HG03066 (cell line): ENCODE results near the gene ROBO1.

Source experiments
- ATAC-seq: cut with Tn5 transposase; IDR thresholded peaks from one replicate; pipeline ENCODE4 v1.9.1; 2021; ENCODE audit warnings: low read depth; ENCODE audit not compliant: unreplicated experiment

Gene ROBO1

DNA sequence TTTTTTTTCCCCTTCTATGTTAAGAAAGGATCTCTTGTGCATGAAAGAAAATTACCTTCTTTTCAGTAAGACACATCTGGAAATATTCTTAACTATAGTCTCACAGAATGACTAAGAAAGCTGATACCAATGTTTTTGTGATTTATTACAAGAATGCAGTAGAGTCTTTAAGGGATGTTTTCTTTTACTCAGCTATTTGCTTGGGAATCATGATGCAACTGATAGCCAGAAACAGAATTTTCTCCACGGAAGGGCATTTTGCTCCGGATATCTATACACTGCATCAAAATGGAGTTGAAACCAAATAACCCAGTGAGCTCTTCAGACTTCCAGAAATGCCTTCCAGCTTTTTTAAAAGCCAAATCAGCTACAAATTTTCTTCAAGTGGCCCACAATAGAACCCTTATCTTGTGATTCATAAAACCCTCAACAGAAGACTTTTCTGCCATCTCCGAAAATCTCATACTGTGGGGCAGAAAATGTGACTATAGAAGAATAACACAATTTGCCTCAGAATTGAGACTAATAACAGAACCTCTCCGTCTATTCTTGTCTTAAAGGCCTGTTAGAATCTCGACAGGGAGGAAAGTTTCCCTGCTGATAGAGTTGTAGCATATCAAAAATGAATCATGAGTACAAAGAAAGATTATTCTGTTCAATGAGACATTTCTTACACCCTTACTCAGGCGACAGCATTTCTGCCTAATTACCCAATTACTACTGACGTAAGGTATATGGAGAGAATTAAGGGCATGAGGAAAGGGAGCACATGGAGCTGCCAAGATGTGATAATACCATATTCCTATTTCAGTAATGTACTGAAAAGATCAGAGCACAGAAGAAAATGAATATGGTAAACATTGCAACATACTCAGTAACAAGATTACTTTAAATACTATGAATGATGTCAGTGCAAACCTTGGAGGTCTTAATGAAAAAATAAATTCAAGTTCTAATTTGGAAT is 900.1 kb downstream of the ROBO1 start:
- no peak for ATAC-seq

DNA sequence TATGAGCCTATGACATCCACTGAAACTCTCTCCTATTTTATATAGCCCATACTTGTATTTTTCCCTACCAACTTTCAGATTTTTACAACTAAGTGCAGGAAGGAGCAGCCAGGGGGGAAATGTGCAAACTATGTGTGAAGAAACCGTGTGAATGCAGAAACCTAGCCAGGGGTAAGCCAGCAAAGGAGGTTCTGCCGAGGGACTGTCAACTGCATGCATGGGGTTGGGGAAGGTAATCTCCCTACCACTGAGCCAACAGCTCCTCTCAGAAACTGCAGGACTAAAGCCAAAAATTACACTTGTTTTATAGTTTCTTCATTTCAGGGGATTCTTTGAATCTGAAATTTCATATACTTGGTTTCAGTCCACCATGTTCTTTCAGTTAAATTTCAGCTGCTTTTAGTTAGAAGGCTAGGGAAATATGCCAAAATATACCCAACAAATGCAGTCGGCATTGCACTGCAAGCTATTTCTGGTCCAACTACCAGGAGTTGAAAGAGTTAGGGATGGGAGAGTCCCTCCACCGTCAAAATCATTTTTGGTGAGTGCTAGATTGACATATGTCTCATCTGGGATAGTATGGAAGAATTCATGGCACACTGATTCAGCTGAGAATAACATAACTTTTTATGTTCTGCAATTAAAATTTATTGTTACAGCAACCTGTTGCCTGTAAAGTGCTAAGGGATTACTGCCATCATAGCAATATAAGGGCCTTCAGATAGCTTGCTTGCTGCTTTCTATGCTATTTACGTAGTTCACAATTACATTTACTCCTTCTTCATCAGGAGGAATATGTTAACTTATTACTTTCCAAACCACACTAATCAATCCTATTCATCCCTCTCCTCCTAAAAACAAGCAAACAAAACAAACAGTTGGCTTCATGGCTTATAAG is 904.2 kb downstream of the ROBO1 start:
- no peak for ATAC-seq

DNA sequence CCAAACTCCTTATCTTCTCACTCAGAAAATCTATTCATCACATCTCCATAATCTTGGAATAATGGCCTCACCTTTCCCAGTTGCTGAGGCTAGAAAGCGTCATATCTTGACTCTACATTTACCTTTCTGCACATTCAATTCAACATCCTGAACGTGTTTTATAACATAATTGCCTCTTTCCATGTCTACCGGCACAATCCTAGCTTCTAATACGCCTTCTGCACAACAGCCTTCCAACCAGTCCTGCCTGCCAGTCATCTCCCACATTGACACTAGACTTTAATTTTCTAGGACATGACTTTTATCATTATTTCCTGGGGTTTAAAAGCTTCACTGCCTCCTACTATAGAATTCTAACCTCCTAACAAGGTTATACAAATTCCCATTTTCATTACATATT is 906.6 kb downstream of the ROBO1 start:
- ATAC-seq: no peak

DNA sequence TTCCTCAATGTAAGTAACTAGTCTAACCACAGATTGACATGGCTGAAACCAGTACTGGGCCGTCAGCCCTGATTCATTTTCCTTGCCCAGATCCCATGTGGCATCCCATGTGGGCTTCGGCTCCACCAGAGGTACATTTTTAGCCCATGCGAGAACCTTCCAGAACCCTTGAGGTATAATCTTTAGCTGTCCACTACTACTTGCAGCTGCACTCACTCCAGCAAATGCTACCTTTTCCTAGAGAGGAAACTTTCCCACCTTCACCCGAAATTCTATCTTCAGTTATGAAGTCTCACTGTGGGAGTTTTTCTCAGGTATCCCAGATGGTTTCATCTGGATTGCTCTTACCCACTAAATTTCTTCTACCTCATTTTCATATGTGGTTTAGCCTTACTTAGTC is 907.2 kb downstream of the ROBO1 start:
- no peak for ATAC-seq

DNA sequence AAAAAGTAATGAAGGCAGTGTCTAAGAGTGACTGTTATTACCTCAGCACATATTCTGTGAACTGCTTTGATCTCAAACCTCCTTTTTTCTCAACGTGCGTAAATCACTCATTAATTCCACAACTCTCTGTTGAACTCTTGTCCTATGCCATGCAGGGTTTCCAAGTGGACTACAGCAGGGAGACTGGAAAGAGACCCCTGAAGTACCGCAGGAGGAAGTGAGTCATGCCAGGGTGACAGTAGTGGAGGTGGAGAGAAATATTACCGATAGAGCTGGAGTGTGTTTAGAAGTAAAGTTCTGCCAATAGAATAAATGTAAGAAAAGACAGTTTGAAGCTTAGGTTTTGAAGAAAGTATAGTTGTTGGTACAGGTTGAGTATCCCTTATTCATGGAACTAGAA is 908.9 kb downstream of the ROBO1 start:
- no peak for ATAC-seq

DNA sequence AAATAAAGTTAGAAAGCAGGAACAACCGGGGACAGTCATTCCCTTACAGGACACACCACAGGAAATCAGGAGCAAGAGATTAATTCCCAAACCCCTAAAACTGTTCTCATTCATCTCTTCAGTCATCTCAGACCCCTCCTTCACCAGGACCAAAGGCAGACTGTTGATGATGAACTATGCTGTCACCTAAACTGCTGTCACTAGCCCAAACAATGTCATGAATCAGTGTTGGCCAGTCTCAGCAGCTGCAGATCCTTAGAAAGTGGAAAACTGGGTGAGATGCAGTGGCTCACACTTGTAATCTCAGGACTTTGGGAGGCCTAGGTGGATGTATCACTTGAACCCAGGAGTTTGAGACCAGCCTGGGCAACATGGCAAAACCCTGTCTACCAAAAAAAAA is 909.6 kb downstream of the ROBO1 start:
- ATAC-seq: no peak

DNA sequence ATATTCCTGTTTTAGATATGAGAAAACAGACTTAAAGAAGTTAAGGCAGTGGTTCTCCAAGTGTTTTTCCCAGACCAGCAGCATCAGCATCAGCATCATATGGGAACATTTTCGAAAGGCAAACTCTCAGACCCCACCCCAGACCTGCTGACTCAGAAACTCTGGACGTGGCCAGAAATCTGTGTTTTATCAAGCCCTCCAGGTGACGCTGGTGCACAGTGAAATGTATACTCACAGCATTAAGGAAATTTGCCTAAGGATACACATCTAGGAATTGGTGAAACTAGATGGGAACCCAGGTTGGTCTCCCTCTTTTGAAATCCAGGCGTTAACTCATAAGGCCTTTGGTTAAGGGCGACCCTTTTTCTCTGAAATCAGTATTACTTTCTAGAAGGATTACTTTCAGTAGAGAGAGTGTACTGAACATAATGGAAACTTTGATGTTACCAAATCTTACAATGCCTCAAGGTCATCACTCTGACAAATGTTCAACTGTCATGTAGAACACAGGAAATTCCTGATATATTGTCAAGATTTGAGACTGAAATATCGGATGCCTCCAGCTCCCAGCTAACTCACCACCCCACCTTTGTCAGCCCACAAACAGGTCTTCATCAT is 910.2 kb downstream of the ROBO1 start:
- ATAC-seq: no peak

DNA sequence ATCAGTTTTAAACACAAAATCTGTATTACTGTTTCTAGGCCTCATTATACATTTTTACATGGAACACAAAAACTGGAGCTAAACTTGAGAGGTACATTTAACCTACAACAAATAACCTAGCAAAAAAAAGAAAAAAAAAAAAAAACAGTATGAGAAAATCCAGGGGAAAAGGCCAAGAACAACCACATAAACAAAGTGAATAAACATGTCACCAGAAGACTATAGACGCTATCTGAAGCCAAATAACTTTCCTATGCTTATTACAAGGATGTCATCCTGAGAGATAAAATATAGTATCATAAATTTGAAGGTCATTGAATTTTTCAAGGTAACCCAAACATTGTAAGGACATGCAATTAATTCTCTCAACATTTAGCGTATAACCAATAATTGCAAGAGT is 911.6 kb downstream of the ROBO1 start:
- no peak for ATAC-seq

DNA sequence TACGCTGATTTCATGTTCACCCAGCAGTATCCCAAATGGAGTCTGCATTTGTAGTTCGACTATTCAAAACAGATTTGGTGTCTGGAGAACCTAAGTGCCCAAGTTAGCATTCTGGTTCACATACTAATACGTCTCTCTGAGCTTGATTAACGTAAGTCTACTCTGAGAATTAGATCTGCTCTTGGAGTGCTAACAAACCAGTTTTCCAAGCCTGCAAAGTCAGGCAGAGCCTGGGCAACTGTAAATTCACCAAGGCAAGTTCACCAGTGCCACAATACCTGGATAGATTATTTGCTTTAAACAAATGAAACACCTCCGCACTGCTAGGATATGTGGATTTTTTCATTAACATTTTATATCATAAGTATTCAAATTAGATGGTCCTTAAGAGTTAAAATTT is 912.6 kb downstream of the ROBO1 start:
- ATAC-seq: no peak

DNA sequence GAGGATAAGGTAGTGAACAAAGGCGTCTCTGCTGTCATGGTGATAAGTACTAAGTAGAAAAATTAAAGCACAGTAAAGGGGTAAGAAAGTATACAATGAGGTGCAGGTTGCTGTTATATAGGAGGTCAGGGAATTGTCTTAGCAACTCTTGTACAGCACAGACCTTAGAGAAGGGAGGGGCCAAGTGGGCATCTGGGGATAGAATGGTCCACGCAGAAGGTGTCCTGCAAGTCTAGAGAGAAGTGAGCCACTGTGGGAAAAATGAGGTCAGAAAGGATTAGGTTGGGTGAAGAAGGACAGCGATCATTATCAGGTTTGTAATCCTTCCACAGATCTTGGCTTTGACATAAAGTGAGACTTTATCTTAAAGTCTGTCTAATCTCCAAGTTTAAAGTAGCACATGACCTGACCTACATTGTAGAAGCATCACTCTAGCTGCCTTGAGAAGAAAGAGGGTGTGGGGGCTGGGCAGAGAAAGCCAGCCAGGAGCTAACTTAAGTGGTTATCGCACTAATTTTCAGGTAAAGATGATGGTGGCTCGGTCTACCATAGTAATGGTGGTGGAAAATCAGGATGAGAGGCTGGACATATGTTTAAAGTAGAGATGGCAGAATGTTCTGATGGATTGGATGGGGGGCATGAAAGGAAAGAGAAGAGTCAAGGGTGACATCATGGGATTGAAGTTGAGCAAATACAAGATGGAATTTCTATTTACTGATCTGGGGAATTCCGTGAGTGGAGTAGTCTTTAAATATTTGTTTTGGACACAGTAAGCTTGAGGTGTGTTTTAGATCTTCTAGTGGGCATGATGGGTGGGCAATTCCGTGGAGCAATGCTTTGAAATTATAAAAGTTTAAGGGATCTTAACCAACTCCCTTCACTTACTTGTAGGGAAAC is 919.2 kb downstream of the ROBO1 start:
- ATAC-seq: no peak

DNA sequence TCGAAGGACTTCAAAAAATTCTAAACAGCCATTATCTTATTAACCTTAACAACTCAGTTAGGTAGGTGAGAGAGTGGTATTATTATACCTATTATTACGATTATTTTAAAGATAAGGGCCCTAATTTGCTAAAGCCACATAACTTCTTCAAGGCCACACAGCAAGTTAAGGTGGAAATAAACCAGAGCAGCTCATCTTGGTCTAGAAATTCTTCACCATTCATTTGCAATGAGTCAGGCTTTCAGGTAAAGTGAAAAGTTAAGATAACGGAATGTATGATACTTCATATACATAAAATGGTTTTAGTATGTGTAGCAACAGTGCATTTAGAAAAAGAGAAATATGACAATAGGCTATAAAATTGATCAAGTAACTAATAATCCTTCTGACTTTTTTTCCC is 920.2 kb downstream of the ROBO1 start:
- ATAC-seq: no peak

DNA sequence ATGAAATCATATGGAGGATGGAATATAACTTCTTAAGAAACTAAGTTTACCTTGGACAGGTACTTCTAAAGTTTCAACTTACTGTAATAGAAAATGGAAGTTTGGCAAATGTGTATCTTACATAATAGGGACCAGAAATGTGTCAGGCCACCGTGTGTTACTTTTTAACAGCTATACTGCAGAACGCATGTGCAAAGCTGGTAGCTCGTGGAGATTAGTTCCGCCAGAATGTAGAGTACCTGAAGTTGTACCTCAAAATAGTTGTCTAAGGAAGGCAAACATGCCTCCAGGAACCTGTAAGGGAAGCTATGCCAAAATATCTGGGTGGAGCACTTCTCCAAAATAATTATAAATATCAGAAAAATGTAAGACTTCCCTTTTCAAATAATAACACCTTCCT is 920.6 kb downstream of the ROBO1 start:
- no peak for ATAC-seq

DNA sequence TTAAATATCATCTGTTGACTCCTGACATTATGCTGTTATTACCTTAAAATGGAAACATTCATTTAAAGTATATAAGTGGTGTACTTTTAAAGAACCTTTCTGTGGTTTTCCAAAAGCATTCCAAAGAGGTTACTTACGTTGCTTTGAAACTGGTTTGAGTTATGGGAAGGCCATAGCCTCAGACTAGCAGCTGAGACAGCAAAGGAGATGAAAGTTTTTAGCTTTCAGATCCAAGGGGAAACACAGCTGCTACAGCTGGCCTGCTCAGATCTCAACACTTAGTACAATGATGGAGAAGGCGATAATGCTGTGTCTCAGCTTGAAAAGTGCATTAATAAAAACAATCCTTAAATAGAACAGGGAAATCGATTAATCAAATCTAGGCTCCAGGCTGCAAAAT is 921.1 kb downstream of the ROBO1 start:
- ATAC-seq: no peak

DNA sequence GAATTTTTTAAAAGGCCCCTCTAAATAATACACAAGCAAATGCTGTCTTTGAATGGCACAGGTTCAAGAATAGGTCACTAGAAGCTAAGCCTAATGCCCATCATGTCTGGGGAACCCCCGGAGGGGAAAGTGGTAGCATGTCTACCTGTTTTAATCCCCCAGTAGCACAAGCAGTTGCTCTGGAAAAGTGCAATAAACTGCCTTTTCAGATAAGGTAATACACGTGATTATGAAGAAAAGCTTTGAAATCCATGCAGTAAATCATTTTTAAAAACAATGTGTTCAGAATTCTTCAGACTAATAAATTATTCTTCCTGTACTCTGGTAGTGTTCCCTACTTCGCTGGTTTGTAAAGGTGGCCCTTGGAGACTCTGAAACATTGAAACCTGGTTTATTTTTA is 922.2 kb downstream of the ROBO1 start:
- no peak for ATAC-seq

DNA sequence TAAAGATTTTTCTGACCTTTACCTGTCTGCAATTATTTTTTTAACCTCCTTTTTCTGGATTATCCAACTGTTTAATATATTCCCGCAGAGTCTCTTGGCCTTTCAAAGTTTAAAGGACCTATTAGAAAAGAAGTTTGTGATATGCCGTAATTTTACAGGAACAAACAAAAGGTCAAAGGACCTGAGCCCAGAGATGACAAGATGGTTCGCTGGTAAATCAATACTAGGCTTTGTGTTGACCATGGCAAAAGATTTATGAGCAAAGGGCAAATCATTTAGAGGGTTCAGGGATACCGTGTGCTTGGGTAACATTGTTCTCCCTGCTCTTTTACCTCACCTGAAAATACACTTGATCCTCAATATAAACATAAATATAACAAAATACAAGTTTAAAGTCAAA is 923.5 kb downstream of the ROBO1 start:
- no peak for ATAC-seq

DNA sequence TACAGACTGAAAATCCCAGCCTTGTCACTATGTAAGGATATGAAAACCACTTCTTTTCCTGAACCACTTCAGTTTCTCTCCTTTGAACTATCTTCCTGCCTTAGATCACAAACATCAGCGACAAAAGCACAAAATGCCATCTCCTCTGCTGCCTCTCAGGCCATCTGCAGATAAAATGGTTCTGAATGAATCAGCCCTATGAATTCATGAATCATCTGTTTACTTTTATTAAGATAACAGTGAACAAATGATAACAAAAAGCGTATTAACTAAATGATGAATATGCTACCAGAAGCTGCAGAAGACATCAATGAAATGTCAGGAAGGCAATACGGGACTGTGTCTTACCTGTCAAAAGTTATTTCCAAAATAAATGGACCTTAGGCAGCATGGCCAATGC is 928.1 kb downstream of the ROBO1 start:
- no peak for ATAC-seq

DNA sequence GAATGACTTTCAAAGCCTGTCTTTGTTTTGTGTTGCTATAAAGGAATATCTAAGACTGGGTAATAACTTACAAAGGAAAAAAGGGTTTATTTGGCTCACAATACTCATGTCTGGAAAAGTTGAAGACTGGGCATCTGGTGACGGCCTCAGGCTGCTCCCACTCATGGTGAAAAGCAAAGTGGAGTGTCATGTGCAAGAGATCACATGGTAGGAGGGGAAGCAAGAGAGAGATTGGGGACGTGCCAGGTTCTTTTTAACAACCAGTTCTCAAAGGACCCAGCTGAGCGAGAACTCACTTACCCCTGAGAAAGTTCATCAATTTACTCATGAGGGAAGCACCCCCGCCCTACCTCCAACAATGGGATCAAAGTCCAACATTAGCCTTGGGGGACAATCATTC is 929.4 kb downstream of the ROBO1 start:
- ATAC-seq: no peak

DNA sequence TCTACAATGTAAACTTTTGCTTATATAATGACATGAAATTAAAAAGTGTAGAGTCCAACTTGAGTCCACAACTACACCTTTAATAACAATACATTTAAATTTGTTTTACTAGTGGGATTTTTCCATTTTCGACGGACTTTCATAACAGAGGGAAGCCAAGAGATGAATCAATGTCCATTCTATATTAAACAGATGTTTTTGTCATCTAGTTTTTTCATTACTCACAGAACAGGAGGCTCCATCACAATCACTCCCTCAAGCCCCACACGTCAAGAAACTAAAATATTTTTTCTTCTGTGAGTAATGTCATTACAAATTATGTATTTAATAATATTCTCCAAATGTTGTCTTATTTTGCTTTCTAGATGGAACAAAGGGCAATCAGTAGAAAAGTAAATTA is 932.9 kb downstream of the ROBO1 start:
- ATAC-seq: no peak

DNA sequence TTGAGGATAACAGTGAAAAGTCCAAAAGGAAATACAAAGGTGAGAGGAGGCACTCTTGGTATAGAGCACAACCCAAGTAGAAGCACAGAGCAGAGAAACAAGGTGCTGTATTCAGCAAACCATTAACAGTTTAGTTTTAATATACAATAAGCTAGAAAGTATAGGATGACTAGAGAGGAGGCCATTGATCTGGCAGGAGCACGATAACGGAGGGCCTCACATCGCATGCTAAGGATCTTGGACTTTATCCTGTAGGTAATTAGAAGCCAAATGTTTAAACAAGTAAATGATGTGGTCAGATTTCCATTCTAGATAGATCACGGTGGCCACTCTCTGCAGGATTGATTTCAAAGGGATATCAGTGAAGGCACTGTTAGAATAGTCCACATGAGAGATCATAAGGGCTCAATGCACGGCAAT is 935.0 kb downstream of the ROBO1 start:
- ATAC-seq: no peak

DNA sequence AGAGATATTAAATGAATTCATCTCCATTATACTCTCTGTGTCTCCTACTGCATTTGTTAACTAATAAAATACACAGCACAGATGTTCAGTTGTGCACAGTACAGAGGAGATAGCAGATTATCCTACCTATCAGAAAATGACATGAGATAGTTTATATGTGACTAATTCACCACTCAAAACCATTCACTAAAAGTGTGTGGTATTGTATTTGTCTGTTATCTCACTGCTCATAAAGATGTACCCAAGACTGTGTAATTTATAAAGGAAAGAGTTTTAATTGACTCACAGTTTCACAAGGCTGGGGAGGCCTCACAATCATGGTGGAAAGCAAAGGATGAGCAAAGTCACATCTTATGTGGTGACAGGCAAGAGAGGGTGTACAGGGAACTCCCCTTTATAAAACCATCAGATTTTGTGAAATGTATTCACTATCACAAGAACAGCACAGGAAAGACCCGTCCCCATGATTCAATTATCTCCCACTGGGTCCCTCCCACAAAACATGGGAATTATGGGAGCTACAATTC is 936.3 kb downstream of the ROBO1 start:
- ATAC-seq: no peak
